ENCODE measurements around the gene NEDD4. TPM values are rescaled to one million over a fixed set of nuclear protein-coding genes. Genes with fewer than 3 reads are reported as not detected.

Gene NEDD4
- polyA plus RNA-seq, 1 of the 3 experiments (the other 2 are of a cell fraction): 12.9 TPM

GRCh38 chr15:55835866-55836265 lies 157.5 kb downstream of the NEDD4 start:
- TF ChIP-seq YY1 (IDR thresholded peaks at IDR 0.05; ENCODE audit: low read depth): no peak
- H3K27ac ChIP-seq (ENCODE audit: low read depth in 2 of 2, low read length in 1 of 2): no peak overlapping the region
- no peak overlapping the region for H3K9ac ChIP-seq
- no peaks in the 10 kb centered on the region for H3F3A ChIP-seq (replicated peaks; ENCODE audit: insufficient read depth)
- H4K20me1 ChIP-seq (ENCODE audit: insufficient read depth): no peaks in the 10 kb centered on the region
- CTCF ChIA-PET: interaction anchor here (2.3 to 2.4 kb wide), 2 partner anchors 8 to 10 kb away, joined by 7 to 12 read pairs; no protein-coding TSS in a partner anchor
- POLR2A ChIA-PET: no interaction called here
- H3K9me3 ChIP-seq: no peaks in the 10 kb centered on the region
- WGBS (ENCODE audit: low lambda C conversion rate): 93% methylated on average over 3 of the region's 3 CpGs
- no peaks in the 10 kb centered on the region for H3K4me1 ChIP-seq (ENCODE audit: control insufficient read depth in 1 of 2, insufficient read depth in 2 of 2, low read depth in 1 of 2, low read length in 1 of 2)
- no peak overlapping the region for H2AFZ ChIP-seq (ENCODE audit: low read depth)
- DNase-seq: no peak
- H3K79me2 ChIP-seq (ENCODE audit: insufficient read depth): no peaks in the 10 kb centered on the region
- H3K27me3 ChIP-seq (ENCODE audit: insufficient read depth): no peaks in the 10 kb centered on the region
- no peak overlapping the region for H3K4me3 ChIP-seq (ENCODE audit: low read depth in 2 of 2, low read length in 1 of 2)
- no peaks in the 10 kb centered on the region for H3K9me2 ChIP-seq
- no peak overlapping the region for H3K4me2 ChIP-seq
- H3K36me3 ChIP-seq (replicated peaks in 1 of 2; ENCODE audit: control insufficient read depth in 1 of 2, insufficient read depth in 2 of 2, low read length in 1 of 2): peaks cover 14 to 78% of the 10 kb centered on the region in 2 experiments

GRCh38 chr15:55834331-55834730 lies 159.1 kb downstream of the NEDD4 start:
- no peak for DNase-seq
- Histone ChIP-seq H3K9me3 (no peaks in the 10 kb centered on the region), H4K20me1 (ENCODE audit: insufficient read depth) (no peaks in the 10 kb centered on the region), H3K36me3 (replicated peaks in 1 of 2; ENCODE audit: control insufficient read depth in 1 of 2, insufficient read depth in 2 of 2, low read length in 1 of 2) (peaks cover 19 to 67% of the 10 kb centered on the region in 2 experiments), H3K27ac (ENCODE audit: low read depth in 2 of 2, low read length in 1 of 2) (peak overlapping the region in 1 of 2 experiments; percentile 41; a peak in 1 of 4 replicates), H3K4me3 (ENCODE audit: low read depth in 2 of 2, low read length in 1 of 2) (no peak overlapping the region), H3K4me1 (ENCODE audit: control insufficient read depth in 1 of 2, insufficient read depth in 2 of 2, low read depth in 1 of 2, low read length in 1 of 2) (no peaks in the 10 kb centered on the region; a peak in 1 of 4 replicates), H2AFZ (ENCODE audit: low read depth) (no peak overlapping the region), H3K79me2 (ENCODE audit: insufficient read depth) (no peaks in the 10 kb centered on the region), H3K4me2 (no peak overlapping the region), H3K9me2 (no peaks in the 10 kb centered on the region), H3K27me3 (ENCODE audit: insufficient read depth) (no peaks in the 10 kb centered on the region), H3K9ac (no peak overlapping the region), H3F3A (replicated peaks; ENCODE audit: insufficient read depth) (no peaks in the 10 kb centered on the region)
- 81% methylated on average over 3 of the region's 3 CpGs for WGBS (ENCODE audit: low lambda C conversion rate)
- TF ChIP-seq RXRA (IDR thresholded peaks at IDR 0.05; ENCODE audit: borderline replicate concordance, low read depth) (no peak), NFIC (IDR thresholded peaks at IDR 0.05; ENCODE audit: borderline replicate concordance) (no peak), GABPA (IDR thresholded peaks at IDR 0.05; ENCODE audit: low read depth) (no peak)
- CTCF ChIA-PET: interaction anchor here (2.3 to 2.4 kb wide), 2 partner anchors 10 to 12 kb away, joined by 7 to 12 read pairs; no protein-coding TSS in a partner anchor
- POLR2A ChIA-PET: no interaction called here

GRCh38 chr15:55829826-55830225 lies 163.6 kb downstream of the NEDD4 start:
- WGBS (ENCODE audit: low lambda C conversion rate): 80% methylated on average over 2 of the region's 2 CpGs

More at GRCh38 chr15:55829826-55830225, 163.6 kb downstream of the NEDD4 start:
- POLR2A ChIA-PET: no interaction called here
- no peak overlapping the region for H2AFZ ChIP-seq (ENCODE audit: low read depth)
- H3K9me3 ChIP-seq: no peaks in the 10 kb centered on the region
- no peak for DNase-seq
- no peaks in the 10 kb centered on the region; the same call in 1 of the 2 replicates for H3K9me2 ChIP-seq
- H3K4me3 ChIP-seq (ENCODE audit: low read depth in 2 of 2, low read length in 1 of 2): no peak overlapping the region
- peaks cover 17 to 45% of the 10 kb centered on the region in 2 experiments for H3K36me3 ChIP-seq (replicated peaks in 1 of 2; ENCODE audit: control insufficient read depth in 1 of 2, insufficient read depth in 2 of 2, low read length in 1 of 2)
- peaks cover 20% of the 10 kb centered on the region for H3F3A ChIP-seq (replicated peaks; ENCODE audit: insufficient read depth)
- H3K27ac ChIP-seq (ENCODE audit: low read depth in 2 of 2, low read length in 1 of 2): no peak overlapping the region
- no peak for TF ChIP-seq GATA2 (CRISPR knock-in tag; IDR thresholded peaks at IDR 0.05)
- no peak for TF ChIP-seq NRF1 (IDR thresholded peaks at IDR 0.05; ENCODE audit: low read depth, low read length)
- TF ChIP-seq TCF12 (IDR thresholded peaks at IDR 0.05): no peak
- TF ChIP-seq SMC3 (IDR thresholded peaks at IDR 0.05; ENCODE audit: low read depth, low read length): no peak
- no peak for TF ChIP-seq YY1 (IDR thresholded peaks at IDR 0.05; ENCODE audit: low read depth)
- TF ChIP-seq PBX3 (IDR thresholded peaks at IDR 0.05): no peak
- TF ChIP-seq POLR2AphosphoS5 (IDR thresholded peaks at IDR 0.05; ENCODE audit: low read depth, low read length): no peak
- H3K4me2 ChIP-seq: no peak overlapping the region
- CTCF ChIA-PET: interaction anchor here (0.6 to 1.3 kb wide), 4 partner anchors 13 to 29 kb away, joined by 3 read pairs; no protein-coding TSS in a partner anchor
- H4K20me1 ChIP-seq (ENCODE audit: insufficient read depth): no peaks in the 10 kb centered on the region
- H3K9ac ChIP-seq: no peak overlapping the region
- H3K27me3 ChIP-seq (ENCODE audit: insufficient read depth): no peaks in the 10 kb centered on the region
- peaks cover 4 to 5% of the 10 kb centered on the region in 2 experiments; a peak in 1 of 4 replicates for H3K4me1 ChIP-seq (ENCODE audit: control insufficient read depth in 1 of 2, insufficient read depth in 2 of 2, low read depth in 1 of 2, low read length in 1 of 2)
- no peaks in the 10 kb centered on the region for H3K79me2 ChIP-seq (ENCODE audit: insufficient read depth)
